Activated CD4-positive, alpha-beta T cell treated with anti-CD3 and anti-CD28 coated beads, Interleukin-2, amount 10 ng/mL, durations not matched to agents 24 days and 14 days (primary cell): ENCODE measurements around the gene CYP2C18. TPM values are rescaled to one million over a fixed set of nuclear protein-coding genes. Genes with fewer than 3 reads are reported as not detected.

Experiments
- DNase-seq: peaks from one replicate; pipeline ENCODE4 v3.0.0; 2022
- H3K27ac Mint-ChIP-seq: one replicate; pipeline ENCODE4 v1.8.0; 2022; ENCODE audit warnings: mild to moderate bottlenecking, mixed read lengths
- H3K27me3 Mint-ChIP-seq: one replicate; pipeline ENCODE4 v1.8.0; 2022; ENCODE audit warnings: mixed read lengths
- H3K36me3 Mint-ChIP-seq: one replicate; pipeline ENCODE4 v1.8.0; 2022; ENCODE audit warnings: low read depth, mild to moderate bottlenecking, mixed read lengths
- H3K4me1 Mint-ChIP-seq: one replicate; pipeline ENCODE4 v1.8.0; 2021; ENCODE audit warnings: mixed read lengths
- H3K4me3 Mint-ChIP-seq: one replicate; pipeline ENCODE4 v1.8.0; 2022; ENCODE audit warnings: mild to moderate bottlenecking, moderate library complexity, mixed read lengths
- H3K9me3 Mint-ChIP-seq: one replicate; pipeline ENCODE4 v1.8.0; 2021; ENCODE audit warnings: mixed read lengths
- intact Hi-C: fragments of 100-400 bp; cut with micrococcal nuclease; formaldehyde crosslinking; loops from one replicate; pipeline ENCODE4 v1.15.1; 2023
- total RNA-seq: library from RNA; stranded (reverse); gene quantifications from 2 replicates; pipeline ENCODE4 v1.2.3, GENCODE V29; 2022

CYP2C18 gene
- total RNA-seq, 1 donor from 2014 or later = 1.2 TPM

GRCh38 chr10:94777886-94778458 is 94.4 kb downstream of the CYP2C18 start:
- Mint-ChIP-seq H3K4me3 (no peak overlapping the region), H3K4me1 (no peaks in the 10 kb centered on the region), H3K27ac (no peak overlapping the region), H3K27me3 (no peaks in the 10 kb centered on the region), H3K36me3 (no peaks in the 10 kb centered on the region), H3K9me3 (no peaks in the 10 kb centered on the region)
- intact Hi-C loops = no loop called here
- DNase-seq = no peak

DNA sequence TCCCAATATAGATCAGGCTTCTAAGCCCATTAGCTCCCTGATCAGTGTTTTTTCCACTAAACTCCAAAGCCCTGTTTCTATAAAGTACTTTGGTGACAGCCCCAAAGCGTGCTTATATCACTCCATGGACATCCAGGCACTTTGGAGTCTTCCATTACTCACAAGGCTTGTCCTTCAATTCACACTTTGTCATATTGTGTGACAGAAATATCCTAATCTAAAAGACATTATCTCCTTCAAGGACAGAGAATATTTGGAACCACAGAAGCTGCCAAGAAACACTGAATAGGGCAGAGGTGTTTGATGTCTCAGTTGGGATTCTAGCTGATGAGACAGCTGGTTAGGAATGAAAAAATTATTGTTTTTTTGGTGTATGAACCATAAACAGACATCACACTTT is 97.3 kb downstream of the CYP2C18 start:
- Mint-ChIP-seq H3K27me3 (no peaks in the 10 kb centered on the region), H3K36me3 (no peaks in the 10 kb centered on the region), H3K27ac (no peak overlapping the region), H3K4me3 (no peak overlapping the region), H3K4me1 (no peaks in the 10 kb centered on the region), H3K9me3 (no peaks in the 10 kb centered on the region)
- intact Hi-C loops = no loop called here
- DNase-seq = no peak

GRCh38 chr10:94784256-94784655 is 100.7 kb downstream of the CYP2C18 start:
- DNase-seq = no peak
- intact Hi-C loops = no loop called here
- Mint-ChIP-seq H3K27me3 (no peaks in the 10 kb centered on the region), H3K27ac (no peak overlapping the region), H3K4me1 (no peaks in the 10 kb centered on the region), H3K9me3 (no peaks in the 10 kb centered on the region), H3K36me3 (no peaks in the 10 kb centered on the region), H3K4me3 (no peak overlapping the region)

DNA sequence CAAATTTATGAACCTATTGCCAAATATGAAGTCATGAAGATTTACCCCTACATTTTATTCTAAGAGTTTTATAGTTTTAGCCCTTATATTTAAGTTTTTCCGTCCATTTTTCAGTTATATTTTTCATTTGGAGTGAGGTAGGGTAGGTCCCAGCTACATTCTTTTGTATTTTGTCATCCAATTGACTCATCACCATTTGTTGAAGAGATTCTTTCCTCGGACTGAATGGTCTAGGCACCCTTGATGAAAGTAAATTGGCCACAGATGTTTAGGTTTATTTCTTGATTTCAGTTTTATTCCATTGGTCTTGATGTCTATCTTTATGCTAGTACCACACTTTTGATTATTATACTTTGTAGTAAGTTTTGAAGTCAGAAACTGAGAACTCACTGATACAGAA is 101.7 kb downstream of the CYP2C18 start:
- Mint-ChIP-seq H3K4me3 (no peak overlapping the region), H3K9me3 (no peaks in the 10 kb centered on the region), H3K27me3 (no peaks in the 10 kb centered on the region), H3K27ac (no peak overlapping the region), H3K36me3 (no peaks in the 10 kb centered on the region), H3K4me1 (no peaks in the 10 kb centered on the region)
- intact Hi-C loops = no loop called here
- DNase-seq = no peak

Other genes starting within 250 kb of the CYP2C18 start
- 247 and 274 TPM in 2 replicates for gene HELLS, start 137.9 kb upstream of the CYP2C18 start, total RNA-seq
- 0.33 TPM in 1 of 2 replicates, not detected in the other for gene CYP2C19, start 79.0 kb downstream of the CYP2C18 start, total RNA-seq